SKM-1 treated with dmso at 0.1 percent for 144 hours (cell line): ENCODE results near the gene KRTAP4-9.
"Not testable (repeated sequence)": the region's sequence is repeated elsewhere in the genome, so short reads cannot be mapped to it uniquely, and the experiment has no call there.

Experiments used
- DNase-seq: peaks from one replicate; lab custom pipeline; 2025; ENCODE audit not compliant: unreplicated experiment; lab: John Stamatoyannopoulos, UW

KRTAP4-9 gene

DNA sequence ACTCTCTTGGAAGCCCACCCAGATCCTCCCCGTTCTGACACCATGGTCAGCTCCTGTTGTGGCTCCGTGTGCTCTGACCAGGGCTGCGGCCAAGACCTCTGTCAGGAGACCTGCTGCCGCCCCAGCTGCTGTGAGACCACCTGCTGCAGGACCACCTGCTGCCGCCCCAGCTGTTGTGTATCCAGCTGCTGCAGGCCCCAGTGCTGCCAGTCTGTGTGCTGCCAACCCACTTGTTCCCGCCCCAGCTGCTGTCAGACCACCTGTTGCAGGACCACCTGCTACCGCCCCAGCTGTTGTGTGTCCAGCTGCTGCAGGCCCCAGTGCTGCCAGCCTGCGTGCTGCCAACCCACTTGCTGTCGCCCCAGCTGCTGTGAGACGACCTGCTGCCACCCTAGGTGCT, at the start of gene KRTAP4-9:
Gene KRTAP4-9, plus strand, starts transcription at position 43 of the 400 bp plus-strand sequence. Its CDS starts 0 bp downstream, at position 43.
- DNase-seq: not testable (repeated sequence)

GRCh38 chr17:41057547-41057946, 47.6 kb upstream of the KRTAP4-9 start:
- DNase-seq: no peak

- DNase-seq: no peak
Measured at GRCh38 chr17:41058741-41059140, 46.4 kb upstream of the KRTAP4-9 start.

GRCh38 chr17:41059276-41060051, 45.7 kb upstream of the KRTAP4-9 start:
- not testable (repeated sequence) for DNase-seq

DNA sequence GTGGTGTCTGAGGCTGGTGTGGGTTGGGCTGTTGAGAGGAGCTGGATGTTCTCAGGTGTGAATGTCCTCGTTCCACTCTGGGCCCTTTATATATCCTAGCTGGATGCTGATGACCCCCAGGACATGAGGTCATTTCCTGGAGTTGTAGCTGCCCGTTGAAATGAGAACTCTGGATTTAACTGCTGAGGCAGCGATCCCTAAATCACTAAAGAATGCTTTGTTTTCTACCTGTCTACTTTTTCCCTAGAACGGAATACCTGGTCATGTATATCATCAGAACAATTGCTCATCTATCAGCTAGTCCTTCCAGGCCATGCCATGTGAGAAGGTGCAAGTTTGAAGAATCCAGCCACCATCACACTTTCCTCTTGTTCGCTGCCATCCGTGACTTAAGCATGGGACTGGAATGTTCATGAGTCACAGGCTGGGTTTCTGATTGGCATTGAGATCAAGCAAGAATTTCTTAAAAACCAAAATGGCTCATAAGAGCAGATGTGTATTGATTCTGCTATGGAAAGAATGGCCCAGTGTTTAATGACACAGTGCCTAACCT, 45.1 kb upstream of the KRTAP4-9 start, which contains the start of gene KRTAP2-3:
Gene KRTAP2-3, minus strand, starts transcription at position 63 of the 553 bp plus-strand sequence. CDS start 64 bp downstream, outside the sequence.
- no peak for DNase-seq

DNA sequence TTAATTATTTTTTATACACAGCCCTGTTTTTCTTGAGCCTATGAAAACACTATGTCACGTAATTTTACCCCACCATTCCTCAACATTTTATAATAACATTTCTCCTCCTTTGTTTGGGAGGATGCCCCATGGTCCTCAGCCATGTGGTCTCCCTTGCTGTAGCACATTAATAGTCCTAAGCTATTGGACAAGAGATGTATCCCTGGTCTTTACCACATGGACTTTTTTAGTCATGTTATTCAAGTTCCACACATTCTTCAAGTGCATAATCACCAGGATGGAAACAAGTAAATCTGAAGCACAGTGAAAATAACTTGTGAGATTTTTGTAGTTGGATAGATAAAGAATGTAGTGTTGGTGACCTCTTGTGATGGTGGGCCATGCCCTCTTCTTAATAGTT, 43.2 kb upstream of the KRTAP4-9 start:
- no peak for DNase-seq

GRCh38 chr17:41063449-41063848, 41.7 kb upstream of the KRTAP4-9 start:
- no peak for DNase-seq

GRCh38 chr17:41064301-41064700, 40.9 kb upstream of the KRTAP4-9 start:
- DNase-seq: no peak

DNA sequence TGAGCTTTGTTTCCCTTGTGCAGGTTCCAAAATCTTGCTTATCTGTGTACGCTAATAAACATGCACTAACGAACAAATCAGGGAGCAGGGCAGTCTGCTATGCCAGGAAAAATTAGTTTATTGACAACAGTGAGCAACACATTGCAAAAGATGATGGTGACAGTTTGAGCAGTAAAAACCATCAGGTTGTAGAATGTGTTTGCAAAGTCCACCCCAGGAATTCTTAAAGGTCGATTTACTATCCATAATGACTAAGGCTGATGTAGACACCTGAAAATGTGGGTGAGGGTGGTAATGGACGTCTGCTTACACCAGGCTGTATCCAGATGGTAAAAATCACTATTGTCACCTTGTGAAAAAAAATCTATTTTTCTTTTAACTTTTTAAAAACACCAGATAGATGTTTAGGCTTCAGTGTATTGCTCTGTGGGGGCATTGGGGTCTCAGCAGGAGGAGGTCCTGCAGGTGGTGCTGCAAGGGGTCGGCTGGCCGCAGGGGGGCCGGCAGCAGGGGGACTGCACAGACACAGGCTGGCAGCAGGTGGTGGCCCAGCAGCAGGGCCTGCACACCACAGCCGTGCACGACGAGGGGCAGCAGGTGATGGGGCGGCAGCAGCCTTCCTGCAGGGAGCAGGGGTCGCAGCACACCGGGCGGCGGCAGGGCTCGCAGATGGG, 40.0 kb upstream of the KRTAP4-9 start:
- not testable (repeated sequence) for DNase-seq

DNA sequence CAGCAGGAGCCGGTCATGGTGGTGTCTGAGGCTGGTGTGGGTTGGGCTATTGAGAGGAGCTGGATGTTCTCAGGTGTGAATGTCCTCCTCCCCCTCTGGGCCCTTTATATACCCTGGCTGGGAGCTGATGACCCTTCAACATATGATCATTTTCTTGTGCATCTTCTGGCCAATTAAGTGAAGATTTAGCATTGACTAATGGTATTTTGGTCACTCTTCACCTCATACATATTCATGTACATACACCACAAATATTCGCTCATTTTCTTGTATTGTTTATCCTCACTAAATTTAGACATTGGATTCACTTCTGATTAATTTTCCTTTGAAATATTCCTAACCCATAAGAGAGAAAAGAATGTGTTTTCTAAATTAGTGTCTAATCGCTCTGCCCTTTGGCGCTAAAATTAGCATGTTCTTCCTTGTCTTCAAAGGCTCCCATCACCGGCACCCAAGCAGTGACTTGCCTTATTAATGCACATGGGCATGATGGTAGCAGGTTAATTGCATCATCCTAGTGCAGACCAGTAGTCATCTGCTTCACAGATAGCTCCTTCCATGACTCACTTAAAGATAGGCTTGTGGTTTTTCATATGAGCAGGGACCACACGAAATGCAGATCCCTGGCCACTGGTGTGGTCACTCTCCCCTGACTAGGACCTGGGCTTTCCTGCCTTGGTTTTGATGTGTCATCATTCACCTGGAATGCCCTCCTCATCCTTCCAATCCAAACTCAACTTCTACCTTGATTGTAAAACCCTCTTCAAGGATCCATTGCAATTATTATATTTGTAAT, 39.2 kb upstream of the KRTAP4-9 start, which contains the start of gene KRTAP2-4:
Gene KRTAP2-4, minus strand, starts transcription at position 51 of the 796 bp plus-strand sequence. Its CDS starts 34 bp downstream, at position 17.
- no peak for DNase-seq

- DNase-seq: no peak
Measured at GRCh38 chr17:41067281-41067680, 37.9 kb upstream of the KRTAP4-9 start.

GRCh38 chr17:41069031-41069430, 36.2 kb upstream of the KRTAP4-9 start:
- DNase-seq: no peak

- DNase-seq: no peak
Measured at GRCh38 chr17:41071606-41072360, 33.4 kb upstream of the KRTAP4-9 start.

DNA sequence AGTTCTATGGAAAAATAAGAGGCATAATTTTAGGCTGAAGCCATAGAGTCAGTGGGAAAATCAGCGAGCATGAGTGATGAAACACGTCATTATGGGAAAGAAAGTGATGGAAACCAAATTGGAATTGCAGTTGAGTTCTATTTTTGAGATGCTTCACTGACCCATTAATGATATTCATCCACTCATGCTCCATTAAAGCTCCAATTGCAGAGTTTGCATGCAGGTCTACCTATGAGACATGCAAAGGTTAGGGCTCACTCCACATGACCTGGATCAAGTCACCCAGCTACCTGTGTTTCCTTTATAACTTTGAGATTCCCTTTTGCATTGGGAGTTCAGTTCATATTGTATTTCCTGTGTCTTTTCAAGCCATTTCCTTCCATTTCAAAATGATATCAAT, 31.5 kb upstream of the KRTAP4-9 start:
- no peak for DNase-seq

DNA sequence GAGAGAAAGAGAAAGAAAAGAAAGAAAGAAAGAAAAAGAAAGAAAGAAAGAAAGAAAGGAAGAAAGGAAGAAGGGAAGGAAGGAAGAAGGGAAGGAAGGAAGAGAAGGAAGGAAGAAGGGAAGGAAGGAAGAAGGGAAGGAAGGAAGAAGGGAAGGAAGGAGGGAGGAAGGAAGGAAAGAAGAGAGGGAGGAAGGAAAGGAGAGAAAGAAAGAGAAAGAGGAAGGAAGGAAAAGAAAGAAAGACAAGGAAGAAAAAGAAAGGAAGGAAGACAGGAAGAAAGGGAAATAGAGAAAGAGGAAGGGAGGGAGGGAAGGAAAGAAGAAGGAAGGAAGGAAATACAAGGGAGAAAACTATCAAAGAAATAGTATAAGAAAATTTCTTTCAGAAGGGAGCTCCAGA, 28.4 kb upstream of the KRTAP4-9 start:
- no peak for DNase-seq

GRCh38 chr17:41082626-41083025, 22.6 kb upstream of the KRTAP4-9 start:
- no peak for DNase-seq

- DNase-seq: not testable (repeated sequence)
Measured at GRCh38 chr17:41083427-41083826, 21.8 kb upstream of the KRTAP4-9 start.

DNA sequence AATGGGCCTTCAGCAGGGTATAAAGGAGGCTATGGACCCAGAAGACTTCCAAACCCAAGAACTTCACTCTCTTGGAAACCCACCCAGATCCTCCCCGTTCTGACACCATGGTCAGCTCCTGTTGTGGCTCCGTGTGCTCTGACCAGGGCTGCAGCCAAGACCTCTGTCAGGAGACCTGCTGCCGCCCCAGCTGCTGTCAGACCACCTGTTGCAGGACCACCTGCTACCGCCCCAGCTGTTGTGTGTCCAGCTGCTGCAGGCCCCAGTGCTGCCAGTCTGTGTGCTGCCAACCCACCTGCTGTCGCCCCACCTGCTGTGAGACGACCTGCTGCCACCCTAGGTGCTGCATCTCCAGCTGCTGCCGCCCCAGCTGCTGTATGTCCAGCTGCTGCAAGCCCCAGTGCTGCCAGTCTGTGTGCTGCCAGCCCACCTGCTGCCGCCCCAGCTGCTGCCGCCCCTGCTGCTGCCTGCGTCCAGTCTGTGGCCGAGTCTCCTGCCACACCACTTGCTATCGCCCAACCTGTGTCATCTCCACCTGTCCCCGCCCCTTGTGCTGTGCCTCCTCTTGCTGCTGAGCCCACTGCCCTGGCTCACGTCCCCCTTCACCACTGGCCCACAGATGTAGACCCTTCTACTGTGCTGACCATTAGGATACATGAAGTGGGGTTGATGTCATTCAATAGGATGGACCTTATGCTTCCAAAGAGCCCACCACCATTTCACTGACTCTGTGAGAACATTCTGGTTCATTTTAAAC, 20.9 kb upstream of the KRTAP4-9 start, which contains the start of gene KRTAP4-7:
Gene KRTAP4-7, plus strand, starts transcription at position 51 of the 757 bp plus-strand sequence. Its CDS starts 57 bp downstream, at position 108.
- not testable (repeated sequence) for DNase-seq

DNA sequence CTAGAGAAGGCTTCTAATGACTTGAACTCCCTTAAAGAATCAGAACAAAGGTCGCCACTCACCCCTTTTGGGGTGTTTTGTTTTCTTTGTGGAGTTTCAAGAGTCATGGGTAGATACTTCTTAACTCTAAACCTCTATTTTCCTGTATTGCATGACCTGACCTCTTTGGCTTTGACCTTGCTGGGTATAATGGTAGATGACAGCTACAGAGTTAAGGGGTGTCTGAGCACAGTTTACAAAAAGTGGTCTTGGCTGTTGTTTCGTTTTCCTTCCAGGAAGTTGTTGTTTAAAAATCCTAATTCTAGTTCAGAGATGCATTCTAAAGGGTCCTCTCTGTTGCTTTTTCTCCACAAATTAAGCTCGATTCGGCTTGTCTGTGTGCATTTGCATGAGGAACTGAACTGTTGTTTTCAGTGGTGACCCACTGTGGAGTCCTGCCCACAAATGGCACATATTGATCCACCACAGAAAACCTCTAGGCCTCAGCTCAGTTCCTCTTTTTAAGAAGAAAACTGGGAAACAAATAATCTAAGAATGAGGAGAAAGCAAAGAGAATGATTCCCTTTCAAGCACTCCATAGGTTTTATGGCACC, 16.3 kb upstream of the KRTAP4-9 start:
- DNase-seq: not testable (repeated sequence)
